ENCODE data around the gene EXOC3L4. TPM values are rescaled to one million over a fixed set of nuclear protein-coding genes. Genes with fewer than 3 reads are reported as not detected.

EXOC3L4 gene
- total RNA-seq, 2 experiments from 2014 or later, result not detected

DNA sequence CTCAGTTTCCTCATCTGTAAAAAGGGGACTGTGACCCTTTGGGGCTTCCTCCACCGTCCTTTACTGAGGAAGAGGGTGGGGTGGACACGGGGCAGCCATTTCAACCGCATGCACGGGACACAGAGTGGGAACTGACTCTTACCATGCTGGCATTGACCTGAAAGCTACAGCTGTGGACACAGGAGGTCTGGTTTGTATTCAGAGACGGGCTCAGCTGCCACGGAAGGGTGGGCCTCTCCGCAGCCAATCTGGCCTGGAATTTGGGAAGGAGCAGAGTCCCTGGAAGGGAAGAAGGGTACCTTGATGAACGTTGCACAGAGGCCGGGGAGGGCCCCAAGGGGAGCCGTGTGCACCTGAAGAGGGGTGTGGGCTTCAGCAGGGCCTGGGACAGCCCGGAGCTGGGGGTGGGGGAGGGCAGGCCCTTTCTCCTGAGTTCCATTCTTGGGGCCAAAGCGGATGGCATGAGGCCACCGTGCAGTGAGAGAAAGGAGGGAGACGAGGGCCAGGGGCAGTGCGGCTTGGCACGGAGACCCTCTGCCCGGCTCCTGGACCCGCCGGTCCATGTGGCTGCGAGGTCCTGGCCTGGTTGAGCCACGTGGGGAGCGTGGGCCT is 43.3 kb downstream of the EXOC3L4 start:
- Histone ChIP-seq H2AFZ (ENCODE audit: low read length) (no peak overlapping the region), H3K4me3 (ENCODE audit: low read depth, low read length, poor library complexity, severe bottlenecking) (no peak overlapping the region), H3K9me3 (ENCODE audit: low read length) (no peaks in the 10 kb centered on the region), H3K4me1 (ENCODE audit: insufficient read depth, low read length, poor library complexity, severe bottlenecking) (peaks cover 33% of the 10 kb centered on the region), H3K79me2 (ENCODE audit: insufficient read depth, low read depth, low read length) (no peaks in the 10 kb centered on the region), H3K9me2 (ENCODE audit: insufficient read depth, low read length) (no peaks in the 10 kb centered on the region), H4K20me1 (ENCODE audit: insufficient read depth, low read length) (no peaks in the 10 kb centered on the region), H3K36me3 (ENCODE audit: insufficient read depth, low read length) (no peaks in the 10 kb centered on the region), H3K4me2 (ENCODE audit: low read length) (no peak overlapping the region), H3K27ac (ENCODE audit: low read depth, low read length, poor library complexity, severe bottlenecking) (no peak overlapping the region)
- CTCF ChIA-PET (ENCODE audit: unreplicated experiment), result interaction anchor here (0.8 kb wide), 1 partner anchor 33 kb away, joined by 3 read pairs; no protein-coding TSS in a partner anchor
- DNase-seq (ENCODE audit: low spot score), result no peak
- BruUV-seq (replicated peaks), result no TSS peak
- POLR2A ChIA-PET, result no interaction called here
- TF ChIP-seq, protein P1, sequence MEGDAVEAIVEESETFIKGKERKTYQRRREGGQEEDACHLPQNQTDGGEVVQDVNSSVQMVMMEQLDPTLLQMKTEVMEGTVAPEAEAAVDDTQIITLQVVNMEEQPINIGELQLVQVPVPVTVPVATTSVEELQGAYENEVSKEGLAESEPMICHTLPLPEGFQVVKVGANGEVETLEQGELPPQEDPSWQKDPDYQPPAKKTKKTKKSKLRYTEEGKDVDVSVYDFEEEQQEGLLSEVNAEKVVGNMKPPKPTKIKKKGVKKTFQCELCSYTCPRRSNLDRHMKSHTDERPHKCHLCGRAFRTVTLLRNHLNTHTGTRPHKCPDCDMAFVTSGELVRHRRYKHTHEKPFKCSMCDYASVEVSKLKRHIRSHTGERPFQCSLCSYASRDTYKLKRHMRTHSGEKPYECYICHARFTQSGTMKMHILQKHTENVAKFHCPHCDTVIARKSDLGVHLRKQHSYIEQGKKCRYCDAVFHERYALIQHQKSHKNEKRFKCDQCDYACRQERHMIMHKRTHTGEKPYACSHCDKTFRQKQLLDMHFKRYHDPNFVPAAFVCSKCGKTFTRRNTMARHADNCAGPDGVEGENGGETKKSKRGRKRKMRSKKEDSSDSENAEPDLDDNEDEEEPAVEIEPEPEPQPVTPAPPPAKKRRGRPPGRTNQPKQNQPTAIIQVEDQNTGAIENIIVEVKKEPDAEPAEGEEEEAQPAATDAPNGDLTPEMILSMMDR (conservative IDR thresholded peaks at IDR 0.05; ENCODE audit: low read length), result no peak
- TF ChIP-seq EZH2phosphoT487 (IDR thresholded peaks at IDR 0.05; ENCODE audit: borderline replicate concordance, low read depth, low read length), result no peak
- intact Hi-C loops (cut with micrococcal nuclease; ENCODE audit: unreplicated experiment), result no loop called here

DNA sequence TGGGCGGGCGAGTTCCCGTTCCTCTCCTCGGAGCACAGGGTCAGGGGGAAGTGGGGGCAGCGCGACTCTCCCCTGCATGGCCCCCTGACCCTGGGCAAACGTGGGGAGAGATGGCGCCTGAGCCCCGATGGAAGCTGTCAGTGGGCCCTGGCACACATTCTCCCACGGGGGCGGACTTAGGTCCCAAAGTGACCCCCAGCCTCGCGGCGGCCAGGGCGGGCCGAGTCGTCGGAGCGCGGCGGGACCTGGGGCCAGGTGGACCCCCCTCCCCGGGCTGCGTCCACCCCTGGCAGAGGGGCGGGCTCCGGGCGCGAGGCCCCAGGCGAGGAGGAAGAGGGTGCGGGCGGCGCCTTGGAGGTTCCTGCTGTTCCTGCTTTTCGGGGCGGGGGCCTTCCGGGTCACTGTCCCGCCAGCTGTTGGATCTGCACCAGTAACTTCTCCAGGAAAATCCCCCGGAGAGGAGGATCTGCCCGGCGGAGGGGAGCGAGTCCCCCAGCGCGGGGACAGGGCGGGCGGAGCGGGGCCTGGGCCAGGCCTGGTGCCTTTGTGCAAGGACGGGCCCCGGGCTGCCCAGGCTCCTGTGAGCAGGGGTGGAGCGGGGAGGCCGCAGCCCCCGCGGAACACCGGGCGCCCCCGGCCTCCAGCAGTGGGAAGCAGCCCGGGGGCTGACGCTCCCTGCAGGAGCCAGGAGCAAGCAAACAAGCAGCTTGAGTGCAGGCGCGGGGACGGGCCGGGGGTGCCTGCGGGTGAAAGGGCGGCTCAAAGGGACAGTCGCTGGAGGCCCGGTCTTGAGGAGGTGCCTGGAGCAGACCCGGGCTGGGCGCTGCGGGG is 44.0 kb downstream of the EXOC3L4 start:
- Histone ChIP-seq H3K79me2 (ENCODE audit: insufficient read depth, low read depth, low read length) (no peaks in the 10 kb centered on the region), H3K27ac (ENCODE audit: low read depth, low read length, poor library complexity, severe bottlenecking) (no peak overlapping the region), H2AFZ (ENCODE audit: low read length) (no peak overlapping the region), H3K36me3 (ENCODE audit: insufficient read depth, low read length) (no peaks in the 10 kb centered on the region), H4K20me1 (ENCODE audit: insufficient read depth, low read length) (no peaks in the 10 kb centered on the region), H3K4me2 (ENCODE audit: low read length) (no peak overlapping the region), H3K4me1 (ENCODE audit: insufficient read depth, low read length, poor library complexity, severe bottlenecking) (peaks cover 34% of the 10 kb centered on the region), H3K9me3 (ENCODE audit: low read length) (no peaks in the 10 kb centered on the region), H3K9me2 (ENCODE audit: insufficient read depth, low read length) (no peaks in the 10 kb centered on the region), H3K4me3 (ENCODE audit: low read depth, low read length, poor library complexity, severe bottlenecking) (no peak overlapping the region)
- TF ChIP-seq, protein P1 (conservative IDR thresholded peaks at IDR 0.05; ENCODE audit: low read length), result no peak
- TF ChIP-seq EZH2phosphoT487 (IDR thresholded peaks at IDR 0.05; ENCODE audit: borderline replicate concordance, low read depth, low read length), result no peak
- POLR2A ChIA-PET, result no interaction called here
- CTCF ChIA-PET (ENCODE audit: unreplicated experiment), result no interaction called here
- intact Hi-C loops (cut with micrococcal nuclease; ENCODE audit: unreplicated experiment), result no loop called here
- no peak for DNase-seq (ENCODE audit: low spot score)
- BruUV-seq (replicated peaks), result no TSS peak

All from OCI-LY7 (cell line).